Mammary epithelial cell (primary cell): Measurements from ENCODE around the gene EFNA4.

Experiments
- EZH2 ChIP-seq: IDR thresholded peaks from 2 replicates; pipeline ENCODE4 v1.6.1; 2012; ENCODE audit warnings: low read length, inconsistent platforms, borderline replicate concordance
- TF ChIP-seq, protein P1 (sequence below), 2 donors: IDR thresholded peaks in 1 of 2; conservative IDR thresholded peaks in 1 of 2; 2 replicates each; pipeline ENCODE4 v1.5.1; 2011 to 2012; ENCODE audit warnings: inconsistent platforms in 2 of 2, low read length in 2 of 2, mild to moderate bottlenecking in 2 of 2, control low read depth in 1 of 2, low read depth in 1 of 2; ENCODE audit not compliant: insufficient read depth in 1 of 2; ENCODE audit errors: extremely low read depth in 1 of 2

GRCh38 chr1:155026588-155026987 is 37.0 kb upstream of the EFNA4 start:
- TF ChIP-seq, protein P1, sequence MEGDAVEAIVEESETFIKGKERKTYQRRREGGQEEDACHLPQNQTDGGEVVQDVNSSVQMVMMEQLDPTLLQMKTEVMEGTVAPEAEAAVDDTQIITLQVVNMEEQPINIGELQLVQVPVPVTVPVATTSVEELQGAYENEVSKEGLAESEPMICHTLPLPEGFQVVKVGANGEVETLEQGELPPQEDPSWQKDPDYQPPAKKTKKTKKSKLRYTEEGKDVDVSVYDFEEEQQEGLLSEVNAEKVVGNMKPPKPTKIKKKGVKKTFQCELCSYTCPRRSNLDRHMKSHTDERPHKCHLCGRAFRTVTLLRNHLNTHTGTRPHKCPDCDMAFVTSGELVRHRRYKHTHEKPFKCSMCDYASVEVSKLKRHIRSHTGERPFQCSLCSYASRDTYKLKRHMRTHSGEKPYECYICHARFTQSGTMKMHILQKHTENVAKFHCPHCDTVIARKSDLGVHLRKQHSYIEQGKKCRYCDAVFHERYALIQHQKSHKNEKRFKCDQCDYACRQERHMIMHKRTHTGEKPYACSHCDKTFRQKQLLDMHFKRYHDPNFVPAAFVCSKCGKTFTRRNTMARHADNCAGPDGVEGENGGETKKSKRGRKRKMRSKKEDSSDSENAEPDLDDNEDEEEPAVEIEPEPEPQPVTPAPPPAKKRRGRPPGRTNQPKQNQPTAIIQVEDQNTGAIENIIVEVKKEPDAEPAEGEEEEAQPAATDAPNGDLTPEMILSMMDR (conservative IDR thresholded peaks at IDR 0.05 in 1 of 2, IDR thresholded peaks at IDR 0.05 in 1 of 2; ENCODE audit: extremely low read depth in 1 of 2, insufficient read depth in 1 of 2, low read depth in 1 of 2, low read length in 2 of 2), result no peak
- no peak for TF ChIP-seq EZH2
